ENCODE results near the gene NLRC5.

DNA sequence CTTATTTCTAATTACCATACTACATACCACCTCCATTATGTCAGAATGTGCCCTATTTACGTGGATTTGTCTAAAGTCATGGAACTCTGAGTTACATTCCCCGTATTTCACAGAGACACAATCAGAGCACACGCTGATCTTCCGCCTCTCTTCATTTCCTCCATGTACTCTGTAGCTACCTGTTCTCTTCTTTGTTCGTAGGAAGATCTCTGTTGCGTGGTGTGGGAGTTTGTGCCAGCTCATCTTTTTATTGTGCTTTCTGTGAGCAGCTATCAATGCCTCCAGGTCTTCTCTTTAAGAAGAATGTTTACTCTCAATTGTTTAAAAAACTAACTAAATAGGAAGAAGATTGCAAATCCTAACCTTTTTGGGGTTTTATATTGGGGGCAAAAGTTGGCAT, 26.9 kb downstream of the NLRC5 start:
- no peak for TF ChIP-seq POLR2A (IDR thresholded peaks at IDR 0.05)
- no peak for TF ChIP-seq CTCF (IDR thresholded peaks at IDR 0.05)

All from lower leg skin (tissue), 3 donors.